Mucosa of descending colon (tissue), 3 donors: Measurements from ENCODE around the gene OR9Q1. TPM values are rescaled to one million over a fixed set of nuclear protein-coding genes. Genes with fewer than 3 reads are reported as not detected.
A peak's percentile ranks its signal among the peaks of the same experiment; 100 is the strongest.
"Not testable (repeated sequence)": the region's sequence is repeated elsewhere in the genome, so short reads cannot be mapped to it uniquely, and the experiment has no call there.

ENCODE experiments used
- ATAC-seq: fragments of 200-7000 bp; cut with Tn5 transposase; one replicate; pipeline ENCODE4 v1.9.1; 2020; ENCODE audit warnings: mild to moderate bottlenecking, moderate library complexity
- DNase-seq, 3 donors: peaks; one replicate each; pipeline ENCODE4 v3.0.0-alpha.2; 2020
- H3K36me3 ChIP-seq: fragments of 200-600 bp; one replicate; pipeline ENCODE4 v1.8.0; 2021; ENCODE audit warnings: low read depth, mild to moderate bottlenecking
- H3K4me1 ChIP-seq: fragments of 200-600 bp; one replicate; pipeline ENCODE4 v1.8.0; 2021; ENCODE audit warnings: low read depth, mild to moderate bottlenecking
- H3K4me3 ChIP-seq: fragments of 200-600 bp; one replicate; pipeline ENCODE4 v1.8.0; 2021; ENCODE audit warnings: mild to moderate bottlenecking
- H3K9me3 ChIP-seq: fragments of 200-600 bp; one replicate; pipeline ENCODE4 v1.8.0; 2021; ENCODE audit warnings: mild to moderate bottlenecking
- CTCF ChIP-seq: fragments of 200-600 bp; IDR thresholded peaks from one replicate; pipeline ENCODE4 v1.8.0; 2022; ENCODE audit warnings: antibody characterized with exemption, mild to moderate bottlenecking
- intact Hi-C, 2 donors: fragments of 100-400 bp; cut with DNase I in 1 of 2; cut with micrococcal nuclease in 1 of 2; formaldehyde crosslinking; loops; one replicate each; pipeline versions ENCODE4 v1.11.0 to v1.11.1; 2022; cut with DNase I, micrococcal nuclease
- total RNA-seq, 3 donors: library from RNA; stranded (reverse); fragmentation: NEBNext Ultra II Directional in 2 of 3; extraction: Animal tissue kit (Norgen Biotek cat#: 25700) in 2 of 3; gene quantifications; one replicate each; pipeline versions ENCODE4 v1.2.1 to v1.2.4, GENCODE V29; 2021 to 2023
- donor health status: DM: no; HTN: no; CAD: no; lungs with moderate emphysema.
- donor health status: DM: no; HTN: no; CAD: no.
- donor health status: DM: no; HTN: yes; CAD: no.

OR9Q1 gene
- total RNA-seq, 3 donors from 2014 or later = not detected

DNA sequence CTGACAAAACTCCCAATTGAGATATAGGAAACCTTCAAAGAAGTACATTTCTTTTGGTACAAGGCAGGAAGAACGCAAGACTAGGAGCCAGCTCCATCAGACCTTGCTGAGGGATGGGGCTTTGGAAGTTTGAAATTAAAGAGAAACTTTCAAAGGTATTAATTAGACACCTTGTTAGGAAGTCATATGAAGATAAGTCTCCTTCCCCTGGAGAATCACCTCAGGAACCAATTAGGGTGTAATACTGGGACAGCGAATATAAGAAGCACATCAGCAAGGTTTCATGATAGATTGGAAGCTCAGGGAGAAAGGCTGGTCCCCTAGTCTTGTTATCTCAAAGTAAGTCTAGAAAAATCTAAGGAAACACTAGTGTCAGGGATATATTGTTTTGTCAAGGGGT is 165.1 kb downstream of the OR9Q1 start, which contains the start of gene OR9Q2:
Gene OR9Q2 (plus strand): TSS at position 301 of the 400 bp plus-strand sequence. CDS start 1,421 bp downstream, outside the sequence.
- H3K4me1 ChIP-seq = peaks cover 7% of the 10 kb centered on the region
- H3K9me3 ChIP-seq = no peaks in the 10 kb centered on the region
- ATAC-seq = no peak
- no peak for TF ChIP-seq CTCF
- intact Hi-C loops = no loop called here
- H3K36me3 ChIP-seq = no peaks in the 10 kb centered on the region
- DNase-seq = no peak
- no peak within 1 kb of the TSS for H3K4me3 ChIP-seq

- peak; percentile 98 for ATAC-seq
- peak; percentile 49 to 71 (median 62) for DNase-seq
Observed at GRCh38 chr11:58192229-58192628, 168.5 kb downstream of the OR9Q1 start.

GRCh38 chr11:58193391-58193790 is 169.7 kb downstream of the OR9Q1 start:
- Histone ChIP-seq H3K4me3 (no peak overlapping the region), H3K9me3 (peaks cover 11% of the 10 kb centered on the region), H3K36me3 (no peaks in the 10 kb centered on the region), H3K4me1 (peaks cover 7% of the 10 kb centered on the region)
- DNase-seq = peak in 1 of 3 donors; percentile 41
- TF ChIP-seq CTCF = no peak
- intact Hi-C loops = no loop called here
- peak; percentile 83 for ATAC-seq

More at GRCh38 chr11:58192229-58192628, 168.5 kb downstream of the OR9Q1 start:
- Histone ChIP-seq H3K36me3 (no peaks in the 10 kb centered on the region), H3K4me3 (no peak overlapping the region), H3K9me3 (peaks cover 4% of the 10 kb centered on the region), H3K4me1 (peaks cover 7% of the 10 kb centered on the region)
- intact Hi-C loops = no loop called here
- TF ChIP-seq CTCF = no peak

DNA sequence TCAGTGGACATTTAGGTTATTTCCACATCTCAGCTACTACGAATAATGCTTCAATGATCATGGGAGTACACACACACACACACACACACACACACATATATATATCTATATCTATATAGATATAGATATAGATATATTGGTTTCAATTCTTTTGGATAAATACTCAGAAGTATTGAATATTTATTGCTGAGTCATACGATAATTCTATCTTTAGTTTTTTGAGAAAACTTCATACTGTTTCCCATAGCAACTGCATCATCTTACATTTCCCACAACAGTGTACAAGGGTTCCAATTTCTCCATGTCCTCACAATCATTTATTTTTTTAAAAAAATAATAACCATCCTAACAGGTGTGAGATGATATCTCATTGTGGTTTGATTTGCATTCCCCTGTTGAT is 172.3 kb downstream of the OR9Q1 start:
- peaks cover 11% of the 10 kb centered on the region for H3K9me3 ChIP-seq
- no peak overlapping the region for H3K4me3 ChIP-seq
- TF ChIP-seq CTCF = no peak
- H3K4me1 ChIP-seq = peaks cover 7% of the 10 kb centered on the region
- no peak for DNase-seq
- no peaks in the 10 kb centered on the region for H3K36me3 ChIP-seq
- intact Hi-C loops = no loop called here
- ATAC-seq = no peak

GRCh38 chr11:58199271-58199670 is 175.6 kb downstream of the OR9Q1 start:
- Histone ChIP-seq H3K4me3 (no peak overlapping the region), H3K9me3 (peaks cover 11% of the 10 kb centered on the region), H3K36me3 (no peaks in the 10 kb centered on the region), H3K4me1 (no peaks in the 10 kb centered on the region)
- TF ChIP-seq CTCF = no peak
- DNase-seq (no peak), ATAC-seq (no peak)
- intact Hi-C loops = no loop called here

- H3K9me3 ChIP-seq = no peaks in the 10 kb centered on the region
- intact Hi-C loops = no loop called here
- no peaks in the 10 kb centered on the region for H3K4me1 ChIP-seq
- no peak within 1 kb of the TSS for H3K4me3 ChIP-seq
- TF ChIP-seq CTCF = no peak
- no peak for ATAC-seq
- no peaks in the 10 kb centered on the region for H3K36me3 ChIP-seq
- DNase-seq = no peak
Observed at GRCh38 chr11:58204042-58204441, 180.4 kb downstream of the OR9Q1 start, which contains the start of gene OR1S2. Gene OR1S2 (minus strand): TSS chr11:58204142. CDS start chr11:58204142, 0 bp downstream.

DNA sequence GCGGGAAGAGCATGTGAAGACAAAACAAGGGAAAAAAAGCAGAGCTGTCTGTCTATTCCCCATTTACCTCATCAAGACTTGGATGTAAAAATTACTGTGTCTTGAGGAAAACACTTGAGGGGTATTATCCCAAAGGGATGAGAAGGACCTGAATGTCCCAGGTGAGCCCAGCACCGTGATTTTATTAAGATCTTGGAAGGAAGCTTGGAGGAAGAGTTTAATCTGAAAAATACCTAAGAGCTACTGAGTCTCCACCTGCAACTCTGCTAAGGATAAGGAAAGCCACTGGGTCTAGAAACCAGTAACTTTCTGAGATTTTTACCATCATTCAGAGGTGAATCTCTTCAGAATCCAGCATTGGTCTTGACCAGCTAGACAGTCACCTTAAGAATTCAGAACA is 188.7 kb downstream of the OR9Q1 start, which contains the start of gene OR1S1:
Gene OR1S1 (plus strand): TSS at position 301 of the 400 bp plus-strand sequence.
- H3K36me3 ChIP-seq, H3K4me1 ChIP-seq, ATAC-seq, intact Hi-C loops, H3K9me3 ChIP-seq, H3K4me3 ChIP-seq, DNase-seq: not testable (repeated sequence)
